ELR (cell line): ENCODE measurements around the gene FANCE.

Experiments
- DNase-seq: peaks from one replicate; pipeline ENCODE4 v3.0.0-alpha.2; 2015; ENCODE audit warnings: low read depth

Gene FANCE

GRCh38 chr6:35452183-35453090, at the start of gene FANCE:
FANCE (plus strand) TSS chr6:35452338; CDS start chr6:35452546, 208 bp downstream.
- DNase-seq, result peak; percentile 94

GRCh38 chr6:35402856-35403191, 49.3 kb upstream of the FANCE start:
- no peak for DNase-seq

GRCh38 chr6:35403544-35404442, 48.3 kb upstream of the FANCE start:
- no peak for DNase-seq

- no peak for DNase-seq
Measured at GRCh38 chr6:35406711-35407485, 45.2 kb upstream of the FANCE start.

- DNase-seq, result no peak
Measured at GRCh38 chr6:35409245-35409644, 42.9 kb upstream of the FANCE start.

- DNase-seq, result no peak
Measured at GRCh38 chr6:35410131-35410530, 42.0 kb upstream of the FANCE start.

- DNase-seq, result no peak
Measured at GRCh38 chr6:35411066-35411465, 41.1 kb upstream of the FANCE start.

GRCh38 chr6:35412102-35412501, 40.0 kb upstream of the FANCE start:
- DNase-seq, result no peak

- DNase-seq, result no peak
Measured at GRCh38 chr6:35413911-35414310, 38.2 kb upstream of the FANCE start.

- DNase-seq, result peak; percentile 83
Measured at GRCh38 chr6:35415065-35415891, 36.9 kb upstream of the FANCE start.

GRCh38 chr6:35417979-35418661, 34.0 kb upstream of the FANCE start:
- DNase-seq, result no peak

GRCh38 chr6:35419417-35419816, 32.7 kb upstream of the FANCE start:
- DNase-seq, result peak; percentile 70

- no peak for DNase-seq
Measured at GRCh38 chr6:35419961-35420360, 32.2 kb upstream of the FANCE start.

- DNase-seq, result peak; percentile 96
Measured at GRCh38 chr6:35425284-35425683, 26.9 kb upstream of the FANCE start.

- DNase-seq, result no peak
Measured at GRCh38 chr6:35426074-35426473, 26.1 kb upstream of the FANCE start.

- no peak for DNase-seq
Measured at GRCh38 chr6:35427435-35427834, 24.7 kb upstream of the FANCE start.

- peak; percentile 93 for DNase-seq
Measured at GRCh38 chr6:35427851-35428321, 24.3 kb upstream of the FANCE start.

GRCh38 chr6:35428421-35429149, 23.6 kb upstream of the FANCE start:
- peak; percentile 62 for DNase-seq

GRCh38 chr6:35429463-35429862, 22.7 kb upstream of the FANCE start:
- no peak for DNase-seq

- no peak for DNase-seq
Measured at GRCh38 chr6:35432291-35432690, 19.8 kb upstream of the FANCE start.
